Activated CD8-positive, alpha-beta memory T cell treated with anti-CD3 and anti-CD28 coated beads, Interleukin-2, amount 50 U/mL, for 48 hours (primary cell): Measurements from ENCODE around the gene SBNO2.
A peak's percentile ranks its signal among the peaks of the same experiment; 100 is the strongest.

ENCODE experiments used
- DNase-seq: peaks from one replicate; pipeline ENCODE4 v3.0.0-alpha.2; 2020

SBNO2 gene

GRCh38 chr19:1105008-1105872 lies 68.8 kb downstream of the SBNO2 start:
- DNase-seq: no peak

DNA sequence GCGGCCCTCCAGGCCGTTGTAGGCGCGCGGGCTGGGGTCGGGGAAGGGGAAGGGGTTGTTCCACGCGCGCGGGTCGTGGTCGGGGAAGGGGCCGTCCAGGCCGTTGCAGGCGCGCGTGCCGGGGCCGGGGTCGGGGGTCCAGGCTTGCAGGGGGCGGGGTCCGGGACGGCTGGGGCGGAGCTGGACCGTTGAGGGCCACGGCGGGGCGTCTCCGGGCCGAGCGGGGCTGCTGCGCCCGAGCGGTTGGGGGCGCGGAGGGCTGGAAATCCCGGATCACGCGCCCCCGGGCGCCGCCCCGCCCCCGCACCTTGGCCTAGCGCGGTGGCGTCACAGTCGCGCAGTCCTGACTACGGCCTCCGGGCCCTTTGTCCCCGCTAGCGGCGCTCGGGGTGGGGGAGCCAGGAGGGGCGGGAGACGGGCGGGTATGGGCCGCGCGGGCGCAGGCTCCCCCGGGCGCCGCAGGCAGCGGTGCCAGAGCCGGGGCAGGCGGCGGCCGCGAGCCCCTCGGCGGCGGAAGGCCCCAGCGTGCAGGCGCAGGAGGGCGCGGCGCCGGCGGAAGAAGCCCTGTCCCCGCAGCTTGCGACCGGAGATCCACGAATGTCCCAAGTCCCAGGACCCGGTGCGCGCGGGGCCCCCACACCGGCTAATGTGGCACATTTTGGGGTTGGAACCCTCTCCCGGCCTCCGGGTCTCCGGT lies 69.6 kb downstream of the SBNO2 start:
- peak; percentile 89 for DNase-seq

- DNase-seq: peak; percentile 98
Measured at GRCh38 chr19:1103708-1104310, 70.3 kb downstream of the SBNO2 start, which contains the start of gene GPX4. Gene GPX4, plus strand, starts transcription at chr19:1103994. Its CDS starts 50 bp downstream, at chr19:1104044.

DNA sequence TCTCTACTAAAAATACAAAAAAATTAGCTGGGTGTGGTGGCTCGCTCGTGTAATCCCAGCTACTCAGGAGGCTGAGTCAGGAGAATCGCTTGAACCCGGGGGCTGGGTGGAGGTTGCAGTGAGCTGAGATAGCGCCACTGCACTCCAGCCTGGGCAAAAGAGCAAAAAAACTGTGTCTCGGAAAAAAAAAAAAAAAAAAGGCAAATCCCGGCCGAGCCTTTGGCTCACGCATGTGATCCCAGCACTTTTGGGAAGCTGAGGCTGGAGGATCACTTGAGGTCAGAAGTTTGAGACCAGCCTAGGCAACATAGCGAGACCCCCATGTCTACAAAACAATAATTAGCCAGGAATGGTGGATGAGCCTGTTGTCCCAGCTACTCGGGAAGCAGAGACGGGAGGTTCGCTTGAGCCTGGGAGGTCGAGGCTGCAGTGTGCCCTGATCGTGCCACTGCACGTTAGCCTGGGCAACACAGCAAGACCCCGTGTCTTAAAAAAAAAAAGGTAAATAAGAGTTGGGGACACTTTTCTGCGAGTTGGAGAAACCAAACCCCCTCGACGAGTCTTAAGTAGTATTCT lies 70.8 kb downstream of the SBNO2 start:
- no peak for DNase-seq

GRCh38 chr19:1102407-1103131 lies 71.5 kb downstream of the SBNO2 start:
- peak; percentile 83 for DNase-seq

GRCh38 chr19:1101337-1101698 lies 72.8 kb downstream of the SBNO2 start:
- no peak for DNase-seq

- DNase-seq: no peak
Measured at GRCh38 chr19:1098177-1099051, 75.7 kb downstream of the SBNO2 start.

- DNase-seq: no peak
Measured at GRCh38 chr19:1097810-1098176, 76.3 kb downstream of the SBNO2 start.

GRCh38 chr19:1094978-1095701 lies 78.9 kb downstream of the SBNO2 start, which contains the start of gene POLR2E:
Gene POLR2E, minus strand, starts transcription at chr19:1095375. Its CDS starts 60 bp downstream, at chr19:1095315.
- DNase-seq: peak; percentile 100

DNA sequence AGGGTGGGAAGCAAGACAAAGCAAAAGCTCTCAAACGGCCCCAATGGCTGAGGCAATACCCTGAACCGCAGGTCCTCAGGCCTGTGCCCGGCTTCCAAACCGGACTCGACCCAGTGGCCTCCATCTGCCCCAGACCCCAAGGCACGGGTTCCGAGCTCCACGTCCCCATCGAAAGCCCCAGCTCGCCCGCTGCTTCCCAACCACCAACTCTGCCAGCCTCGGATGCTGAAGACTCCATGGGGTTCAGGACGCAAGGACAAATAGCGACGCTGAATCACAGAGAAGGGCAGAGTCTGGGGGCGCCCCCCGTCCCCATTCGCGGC lies 79.5 kb downstream of the SBNO2 start:
- no peak for DNase-seq

DNA sequence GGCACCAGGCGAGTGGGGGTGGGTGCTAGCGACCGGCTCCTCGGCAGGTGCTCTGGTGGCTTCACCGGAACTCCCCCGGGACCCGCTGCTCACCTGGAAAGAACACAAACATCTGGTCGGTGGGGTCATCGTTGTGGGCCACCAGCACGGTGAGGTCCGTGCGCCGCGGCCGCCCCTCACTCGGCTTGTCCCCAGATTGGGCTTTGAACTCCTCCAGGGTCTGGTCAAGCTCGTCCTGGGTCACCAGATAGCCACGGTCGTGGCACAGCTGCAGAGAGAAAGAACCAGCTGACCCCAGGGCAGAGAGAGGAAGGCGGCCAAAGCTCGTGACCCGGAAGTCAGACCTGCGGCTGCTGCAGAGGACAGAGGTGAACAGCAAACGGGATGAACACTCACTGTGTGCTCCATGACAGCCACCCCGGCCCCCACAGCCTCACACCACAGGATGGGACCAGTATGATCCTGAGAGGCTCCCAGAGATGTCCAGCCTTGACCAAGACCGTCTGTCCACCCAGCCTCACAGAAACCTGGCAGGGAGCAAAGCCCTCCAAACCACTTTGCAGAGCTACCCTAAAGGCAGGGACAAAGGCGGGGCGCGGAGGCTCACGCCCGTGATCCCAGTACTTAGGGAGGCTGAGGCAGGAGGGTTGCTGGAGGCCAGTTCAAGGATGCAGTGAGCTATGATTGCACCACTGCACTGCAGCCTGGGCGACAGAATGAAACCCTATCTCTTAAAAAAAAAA lies 80.1 kb downstream of the SBNO2 start:
- DNase-seq: no peak

DNA sequence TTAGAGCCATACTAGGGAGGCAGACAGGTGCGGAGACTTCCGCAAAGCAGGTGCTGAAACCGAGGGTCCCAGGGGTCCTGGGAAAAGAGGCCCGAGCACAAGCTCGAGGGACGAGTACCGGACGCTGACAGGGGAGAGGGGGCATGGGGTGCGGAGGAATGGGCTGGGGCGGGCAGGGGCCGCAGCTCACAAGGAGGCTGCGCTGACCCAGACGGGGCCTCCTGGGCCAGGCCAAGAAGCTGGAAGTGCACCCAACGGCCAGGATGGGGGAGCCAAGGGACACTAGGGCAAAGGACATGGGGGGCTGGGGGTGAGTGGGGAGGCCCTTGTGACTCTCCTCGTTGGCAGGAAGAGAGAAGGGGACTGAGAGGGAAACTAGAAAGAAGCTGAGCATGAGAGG lies 80.7 kb downstream of the SBNO2 start:
- DNase-seq: no peak

GRCh38 chr19:1091544-1092175 lies 82.4 kb downstream of the SBNO2 start:
- no peak for DNase-seq

- DNase-seq: no peak
Measured at GRCh38 chr19:1090731-1091543, 83.1 kb downstream of the SBNO2 start.

- no peak for DNase-seq
Measured at GRCh38 chr19:1089891-1090290, 84.2 kb downstream of the SBNO2 start.

GRCh38 chr19:1089126-1089771 lies 84.8 kb downstream of the SBNO2 start:
- DNase-seq: no peak

- no peak for DNase-seq
Measured at GRCh38 chr19:1088416-1089010, 85.6 kb downstream of the SBNO2 start.

DNA sequence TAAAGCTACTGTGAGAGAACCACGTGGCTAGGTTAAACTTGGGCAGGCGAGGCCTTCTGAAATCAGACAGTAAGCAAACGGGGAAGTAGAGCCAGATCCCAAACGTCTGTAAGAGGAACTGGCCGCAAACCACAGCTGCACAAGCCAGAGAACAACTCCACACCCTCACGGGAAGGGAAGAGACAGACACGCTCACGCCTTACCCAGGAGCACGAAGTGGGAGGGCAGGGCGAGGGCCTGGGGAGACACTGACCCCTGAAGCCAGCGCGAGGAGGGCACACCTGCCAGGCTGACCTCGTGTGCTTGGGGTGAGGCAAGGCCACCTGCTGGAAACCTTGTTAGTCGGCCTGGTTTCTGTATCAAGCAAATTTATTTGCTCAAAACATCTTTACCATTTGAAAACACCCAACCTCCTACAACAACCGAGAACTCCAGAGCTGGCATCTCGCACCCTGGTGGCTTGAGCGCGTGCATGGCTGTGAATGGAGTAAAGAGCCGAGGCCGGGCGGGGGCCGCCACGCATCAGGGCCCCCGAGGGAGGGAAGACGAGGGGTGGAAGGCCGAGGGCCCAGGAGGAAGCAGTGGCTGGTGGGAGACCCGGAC lies 86.2 kb downstream of the SBNO2 start:
- no peak for DNase-seq
